Ascending aorta (tissue), 2 donors: Measurements from ENCODE around the gene ACTL8. TPM values are rescaled to one million over a fixed set of nuclear protein-coding genes. Genes with fewer than 3 reads are reported as not detected.

ENCODE experiments used
- DNase-seq, 2 donors: peaks; one replicate each; pipeline ENCODE4 v3.0.0-alpha.2; 2019; ENCODE audit warnings: low spot score in 2 of 2
- H3K27ac ChIP-seq, 2 donors: fragments of 200-600 bp; sonication (generic); one replicate each; pipeline ENCODE4 v1.5.1; 2016 to 2017; ENCODE audit warnings: mild to moderate bottlenecking in 1 of 2
- H3K27me3 ChIP-seq: fragments of 200-600 bp; sonication (generic); one replicate; pipeline ENCODE4 v1.5.1; 2017
- H3K36me3 ChIP-seq, 2 donors: fragments of 200-600 bp; sonication (generic); one replicate each; pipeline ENCODE4 v1.5.1; 2016
- H3K4me1 ChIP-seq, 2 donors: fragments of 200-600 bp; sonication (generic); one replicate each; pipeline ENCODE4 v1.5.1; 2016 to 2017; ENCODE audit warnings: mild to moderate bottlenecking in 1 of 2
- H3K4me3 ChIP-seq, 2 donors: fragments of 200-600 bp; sonication (generic); one replicate each; pipeline ENCODE4 v1.5.1; 2016 to 2017; ENCODE audit warnings: mild to moderate bottlenecking in 1 of 2
- H3K9me3 ChIP-seq, 2 donors: fragments of 200-600 bp; sonication (generic); one replicate each; pipeline ENCODE4 v1.5.1; 2016
- intact Hi-C: fragments of 100-400 bp; cut with DNase I; formaldehyde crosslinking; loops from one replicate; pipeline ENCODE4 v1.15.1; 2023
- total RNA-seq: library from RNA; depleted of rRNA; stranded (reverse); fragments of >200 nt; gene quantifications from one replicate; pipeline ENCODE4 v1.1.0, GENCODE V29; 2016
- TF ChIP-seq, protein P1 (sequence below), 3 experiments: fragments of 200-600 bp in 2 of 3; fragments of 450-650 bp in 1 of 3; sonication (generic) in 2 of 3; IDR thresholded peaks; one replicate each; pipeline ENCODE4 v1.5.1; 2016 to 2019; ENCODE audit warnings: antibody characterized with exemption in 3 of 3, mild to moderate bottlenecking in 1 of 3, moderate library complexity in 1 of 3

Gene ACTL8
- total RNA-seq, 1 donor from 2014 or later, result not detected

DNA sequence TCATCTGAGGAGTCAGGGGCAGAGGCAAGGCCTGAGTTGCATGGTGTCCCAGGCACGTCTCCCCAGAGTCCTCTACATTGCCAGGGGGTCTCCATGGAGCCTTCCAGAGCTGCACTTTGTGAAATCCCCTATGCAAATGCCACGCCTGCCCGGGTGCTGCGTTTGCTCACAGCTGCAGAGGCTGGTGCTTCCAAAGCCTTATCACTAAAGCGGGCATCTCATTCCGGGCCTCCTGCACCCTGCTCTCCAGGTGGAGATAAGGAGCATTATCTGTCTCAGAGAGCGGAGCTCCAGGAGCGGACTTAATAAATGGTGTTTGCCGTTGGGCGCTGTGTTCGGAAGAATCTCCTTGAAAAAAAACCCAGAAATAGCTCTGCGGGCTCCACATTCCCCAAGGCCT lies 25.9 kb upstream of the ACTL8 start:
- no peak overlapping the region for H3K4me3 ChIP-seq
- no peak for DNase-seq
- TF ChIP-seq, protein P1, sequence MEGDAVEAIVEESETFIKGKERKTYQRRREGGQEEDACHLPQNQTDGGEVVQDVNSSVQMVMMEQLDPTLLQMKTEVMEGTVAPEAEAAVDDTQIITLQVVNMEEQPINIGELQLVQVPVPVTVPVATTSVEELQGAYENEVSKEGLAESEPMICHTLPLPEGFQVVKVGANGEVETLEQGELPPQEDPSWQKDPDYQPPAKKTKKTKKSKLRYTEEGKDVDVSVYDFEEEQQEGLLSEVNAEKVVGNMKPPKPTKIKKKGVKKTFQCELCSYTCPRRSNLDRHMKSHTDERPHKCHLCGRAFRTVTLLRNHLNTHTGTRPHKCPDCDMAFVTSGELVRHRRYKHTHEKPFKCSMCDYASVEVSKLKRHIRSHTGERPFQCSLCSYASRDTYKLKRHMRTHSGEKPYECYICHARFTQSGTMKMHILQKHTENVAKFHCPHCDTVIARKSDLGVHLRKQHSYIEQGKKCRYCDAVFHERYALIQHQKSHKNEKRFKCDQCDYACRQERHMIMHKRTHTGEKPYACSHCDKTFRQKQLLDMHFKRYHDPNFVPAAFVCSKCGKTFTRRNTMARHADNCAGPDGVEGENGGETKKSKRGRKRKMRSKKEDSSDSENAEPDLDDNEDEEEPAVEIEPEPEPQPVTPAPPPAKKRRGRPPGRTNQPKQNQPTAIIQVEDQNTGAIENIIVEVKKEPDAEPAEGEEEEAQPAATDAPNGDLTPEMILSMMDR (IDR thresholded peaks at IDR 0.05), result no peak
- H3K27me3 ChIP-seq, result no peaks in the 10 kb centered on the region
- H3K9me3 ChIP-seq, result no peaks in the 10 kb centered on the region
- no peaks in the 10 kb centered on the region for H3K4me1 ChIP-seq
- H3K36me3 ChIP-seq, result no peaks in the 10 kb centered on the region
- intact Hi-C loops, result no loop called here
- no peak overlapping the region for H3K27ac ChIP-seq

DNA sequence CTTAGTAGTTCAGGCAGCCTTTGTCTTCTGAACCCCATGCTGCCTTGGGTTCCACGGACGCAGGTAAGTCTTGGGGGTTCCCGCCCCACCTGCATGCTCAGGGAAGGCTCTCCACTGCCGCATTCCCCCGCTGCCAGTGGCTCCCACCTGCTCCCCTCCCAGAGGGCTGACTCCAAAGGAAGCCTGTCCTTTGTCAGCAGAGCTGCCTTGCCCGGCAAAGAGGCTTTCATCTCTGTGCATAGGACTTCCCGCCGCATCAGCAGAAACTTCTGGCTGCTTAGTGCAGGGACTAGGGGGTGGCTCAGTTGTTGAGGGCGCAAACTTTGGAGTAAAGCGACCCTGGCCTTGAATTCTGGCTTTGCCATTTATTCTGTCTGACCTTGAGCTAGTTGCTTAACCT lies 25.2 kb upstream of the ACTL8 start:
- no peaks in the 10 kb centered on the region for H3K4me1 ChIP-seq
- H3K27ac ChIP-seq, result no peak overlapping the region
- DNase-seq, result no peak
- no peak overlapping the region for H3K4me3 ChIP-seq
- TF ChIP-seq, protein P1 (IDR thresholded peaks at IDR 0.05), result no peak
- no peaks in the 10 kb centered on the region for H3K9me3 ChIP-seq
- intact Hi-C loops, result no loop called here
- H3K36me3 ChIP-seq, result no peaks in the 10 kb centered on the region
- no peaks in the 10 kb centered on the region for H3K27me3 ChIP-seq

DNA sequence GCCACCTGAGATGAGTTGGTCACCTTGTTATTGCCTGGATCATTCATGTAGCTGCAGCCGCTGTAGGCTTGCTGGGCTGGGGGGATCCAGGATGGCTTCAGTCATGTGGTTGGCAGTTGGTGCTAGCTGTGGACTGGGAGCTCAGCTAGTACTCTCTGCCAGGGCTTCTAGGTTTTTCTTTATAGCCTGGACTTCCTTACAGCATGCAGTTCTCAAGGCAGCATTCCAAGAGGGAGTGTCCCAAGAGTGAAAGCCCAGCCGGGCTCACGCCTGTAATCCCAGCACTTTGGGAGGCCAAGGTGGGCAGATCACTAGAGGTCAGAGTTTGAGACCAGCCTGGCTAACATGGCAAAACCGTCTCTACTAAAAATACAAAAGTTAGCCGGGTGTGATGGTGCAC lies 23.7 kb upstream of the ACTL8 start:
- intact Hi-C loops, result no loop called here
- Histone ChIP-seq H3K36me3 (no peaks in the 10 kb centered on the region), H3K4me1 (no peaks in the 10 kb centered on the region), H3K27me3 (no peaks in the 10 kb centered on the region), H3K4me3 (no peak overlapping the region), H3K9me3 (no peaks in the 10 kb centered on the region), H3K27ac (no peak overlapping the region)
- TF ChIP-seq, protein P1 (IDR thresholded peaks at IDR 0.05), result no peak
- DNase-seq, result no peak

DNA sequence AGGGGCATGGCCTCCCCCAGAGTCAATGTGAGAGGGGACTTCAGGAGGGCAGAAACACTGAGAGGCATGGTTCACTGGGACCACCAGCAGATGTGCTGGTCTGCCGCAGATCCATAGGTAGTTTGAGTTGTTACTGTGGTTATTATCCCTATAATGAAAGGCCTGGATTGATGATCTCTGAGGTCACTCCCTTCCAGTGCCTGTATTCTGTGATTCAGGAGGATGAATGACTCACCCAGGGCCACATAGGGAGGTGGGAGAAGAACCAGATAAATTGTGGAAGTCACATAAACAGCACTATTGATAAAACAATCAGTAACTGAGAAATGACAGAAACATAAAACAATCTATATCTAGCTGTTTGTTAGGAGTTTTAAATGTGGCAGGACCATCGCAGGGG lies 22.7 kb upstream of the ACTL8 start:
- TF ChIP-seq, protein P1 (IDR thresholded peaks at IDR 0.05), result no peak
- intact Hi-C loops, result no loop called here

DNA sequence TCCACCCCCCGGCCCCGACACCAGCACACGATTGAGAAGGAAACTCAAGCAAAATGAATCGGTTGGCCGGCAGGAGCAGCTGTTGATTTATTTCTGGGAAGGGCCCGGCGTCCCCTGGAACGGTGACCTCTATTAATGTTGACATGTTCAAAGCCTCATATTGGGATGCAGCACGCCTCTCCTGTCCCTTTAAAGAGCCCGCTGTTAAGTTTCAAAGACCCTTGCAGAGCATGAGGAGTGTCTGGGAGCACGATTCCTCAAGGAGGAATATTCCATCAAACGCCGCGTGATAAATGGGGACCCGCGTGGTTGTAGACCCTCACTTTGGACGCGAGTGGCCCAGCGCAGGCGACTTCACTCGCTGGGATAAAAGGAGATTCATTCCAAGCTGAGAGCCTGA lies 21.5 kb upstream of the ACTL8 start:
- no peak overlapping the region for H3K4me3 ChIP-seq
- no peaks in the 10 kb centered on the region for H3K27me3 ChIP-seq
- no peak for DNase-seq
- H3K36me3 ChIP-seq, result no peaks in the 10 kb centered on the region
- TF ChIP-seq, protein P1 (IDR thresholded peaks at IDR 0.05), result no peak
- H3K4me1 ChIP-seq, result no peaks in the 10 kb centered on the region
- intact Hi-C loops, result no loop called here
- H3K27ac ChIP-seq, result no peak overlapping the region
- H3K9me3 ChIP-seq, result no peaks in the 10 kb centered on the region

More for the DNA sequence above, 22.7 kb upstream of the ACTL8 start:
- Histone ChIP-seq H3K4me1 (no peaks in the 10 kb centered on the region), H3K9me3 (no peaks in the 10 kb centered on the region), H3K4me3 (no peak overlapping the region), H3K27ac (no peak overlapping the region), H3K36me3 (no peaks in the 10 kb centered on the region), H3K27me3 (no peaks in the 10 kb centered on the region)
- no peak for DNase-seq

DNA sequence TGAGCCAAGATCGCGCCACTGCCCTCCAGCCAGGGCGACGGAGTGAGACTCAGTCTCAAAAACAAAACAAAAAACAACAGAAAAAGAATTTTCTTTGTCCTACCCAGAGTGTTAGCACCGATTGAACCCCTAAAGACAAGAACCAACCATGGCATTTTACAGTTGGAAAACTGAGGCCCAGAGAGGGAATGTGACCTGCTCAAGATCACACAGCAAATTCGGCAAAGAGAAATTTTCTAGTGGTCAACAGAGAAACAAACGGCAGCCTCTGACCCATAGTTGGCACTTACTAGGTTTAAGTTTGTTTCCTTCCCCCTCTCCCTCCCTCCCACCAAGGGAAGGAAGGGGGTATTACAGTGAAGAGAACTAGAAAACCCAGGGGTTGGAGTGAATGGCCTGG lies 20.5 kb upstream of the ACTL8 start:
- TF ChIP-seq, protein P1 (IDR thresholded peaks at IDR 0.05), result no peak
- DNase-seq, result no peak
- Histone ChIP-seq H3K4me3 (no peak overlapping the region), H3K27ac (no peak overlapping the region), H3K9me3 (no peaks in the 10 kb centered on the region), H3K36me3 (no peaks in the 10 kb centered on the region), H3K4me1 (no peaks in the 10 kb centered on the region), H3K27me3 (no peaks in the 10 kb centered on the region)
- intact Hi-C loops, result no loop called here
